ENCODE data around the gene IL1RAPL2.
"Not testable (repeated sequence)": the region's sequence is repeated elsewhere in the genome, so short reads cannot be mapped to it uniquely, and the experiment has no call there.

Gene IL1RAPL2

DNA sequence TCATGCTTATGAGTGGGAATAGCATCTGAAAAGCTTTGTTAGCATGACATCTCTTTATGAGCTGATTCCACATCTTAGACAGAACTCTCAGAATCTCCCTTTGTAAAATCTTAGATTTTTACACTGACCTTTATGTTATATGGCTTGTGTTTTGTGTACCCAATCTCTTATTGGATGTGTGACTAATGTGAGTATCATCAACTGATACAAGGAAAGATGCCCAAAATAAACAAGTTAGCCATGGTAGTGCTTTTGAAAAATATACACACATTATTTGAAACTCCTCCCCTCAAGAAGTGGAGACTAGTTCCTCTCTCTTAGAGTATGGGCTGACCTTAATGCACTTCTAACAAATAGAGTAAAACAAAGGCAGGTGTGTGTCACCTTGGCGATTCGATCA, 1096.2 kb downstream of the IL1RAPL2 start:
- no peak for TF ChIP-seq CTCF (IDR thresholded peaks at IDR 0.05; ENCODE audit: insufficient read depth, missing control alignments)
- FAIRE-seq (no peak), DNase-seq (ENCODE audit: insufficient read length, low spot score) (no peak)

DNA sequence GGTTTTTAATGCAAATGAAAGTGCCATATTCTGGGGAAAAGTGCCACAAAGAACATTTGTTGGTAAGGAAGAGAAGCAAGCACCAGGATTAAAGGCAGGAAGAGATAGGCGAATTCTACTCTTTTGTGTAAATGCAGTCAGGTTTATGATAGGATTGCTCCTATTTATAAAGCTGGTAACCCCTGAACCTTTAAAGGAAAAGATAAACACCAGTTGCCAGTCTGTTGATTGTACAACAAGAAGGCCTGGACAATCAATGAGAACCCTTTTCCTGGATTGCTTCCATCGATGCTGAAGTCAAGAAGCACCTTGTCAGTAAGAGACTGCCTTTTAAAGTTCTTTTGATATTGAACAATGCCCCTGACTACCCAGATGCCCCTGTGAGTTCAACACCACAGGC, 1098.2 kb downstream of the IL1RAPL2 start:
- FAIRE-seq, result no peak
- no peak for DNase-seq (ENCODE audit: insufficient read length, low spot score)
- no peak for TF ChIP-seq CTCF (IDR thresholded peaks at IDR 0.05; ENCODE audit: insufficient read depth, missing control alignments)

- not testable (repeated sequence) for FAIRE-seq; DNase-seq (ENCODE audit: insufficient read length, low spot score)
Measured at GRCh38 chrX:105684288-105684687, 1118.3 kb downstream of the IL1RAPL2 start.

DNA sequence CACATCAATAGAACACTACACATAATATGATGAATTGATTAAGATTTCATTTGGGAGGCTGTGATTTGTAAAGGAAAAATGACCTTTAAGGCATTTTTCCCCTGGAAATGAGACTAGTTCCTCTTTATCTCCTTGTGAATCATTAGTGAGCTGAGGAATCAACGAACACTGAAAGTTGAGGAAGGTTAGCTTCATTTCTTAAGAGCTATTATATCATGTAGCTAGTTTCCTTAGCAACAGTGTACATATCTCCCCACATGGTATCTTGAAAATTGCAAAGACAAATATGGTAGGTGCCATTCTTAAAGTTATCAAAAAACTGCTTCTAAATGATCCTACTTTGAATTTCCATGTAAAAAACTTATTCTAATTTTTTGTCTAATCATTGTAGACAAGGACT, 1128.8 kb downstream of the IL1RAPL2 start:
- FAIRE-seq, result no peak
- no peak for DNase-seq (ENCODE audit: insufficient read length, low spot score)
- no peak for TF ChIP-seq CTCF (IDR thresholded peaks at IDR 0.05; ENCODE audit: insufficient read depth, missing control alignments)

- FAIRE-seq (no peak), DNase-seq (ENCODE audit: insufficient read length, low spot score) (no peak)
- no peak for TF ChIP-seq CTCF (IDR thresholded peaks at IDR 0.05; ENCODE audit: insufficient read depth, missing control alignments)
Measured at GRCh38 chrX:105695451-105695850, 1129.5 kb downstream of the IL1RAPL2 start.

GRCh38 chrX:105696870-105697269, 1130.9 kb downstream of the IL1RAPL2 start:
- no peak for TF ChIP-seq CTCF (IDR thresholded peaks at IDR 0.05; ENCODE audit: insufficient read depth, missing control alignments)
- DNase-seq (ENCODE audit: insufficient read length, low spot score) (no peak), FAIRE-seq (no peak)

DNA sequence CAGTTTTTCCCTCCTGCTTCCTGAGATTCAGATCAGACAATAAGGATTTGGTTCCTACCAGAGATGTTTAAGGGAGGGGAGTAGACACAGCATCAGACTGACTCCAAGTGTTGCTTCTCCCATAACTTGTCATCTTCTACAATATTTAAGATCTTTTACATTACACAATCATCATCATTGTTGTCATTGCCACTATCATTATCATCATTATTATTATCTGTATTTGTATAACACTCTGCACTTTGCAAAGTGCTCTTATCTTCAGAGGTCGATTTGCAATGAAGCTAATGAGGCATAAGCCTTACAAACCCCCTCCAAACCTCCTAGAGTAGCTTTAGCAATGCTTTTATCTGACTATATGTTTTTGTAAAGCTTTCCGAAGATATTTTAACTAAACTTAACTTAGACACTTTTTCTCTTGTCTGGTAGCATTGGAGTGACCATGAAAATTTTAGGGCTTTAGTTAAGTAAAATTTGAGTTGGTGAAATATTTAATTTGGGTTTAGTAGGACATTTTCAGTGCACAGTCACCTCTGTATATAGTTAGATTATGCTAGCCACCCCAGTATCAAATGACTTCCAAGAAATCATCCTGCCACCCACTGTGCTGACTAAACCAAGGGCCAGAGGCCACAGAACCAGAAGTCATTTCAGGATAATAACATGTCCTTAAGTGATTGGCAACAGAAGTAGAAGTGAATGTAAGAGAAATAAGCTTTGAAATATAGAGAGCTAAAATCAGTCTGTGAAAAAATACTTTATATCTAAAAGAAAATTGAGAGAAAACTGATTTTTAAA, 1132.2 kb downstream of the IL1RAPL2 start:
- no peak for DNase-seq (ENCODE audit: insufficient read length, low spot score)
- no peak for TF ChIP-seq CTCF (IDR thresholded peaks at IDR 0.05; ENCODE audit: insufficient read depth, missing control alignments)

More for the DNA sequence above, 1132.2 kb downstream of the IL1RAPL2 start:
- no peak for FAIRE-seq
